Activated naive CD4-positive, alpha-beta T cell (primary cell): ENCODE results near the gene PCYT1A.
"Not testable (repeated sequence)": the region's sequence is repeated elsewhere in the genome, so short reads cannot be mapped to it uniquely, and the experiment has no call there.

Experiments used
- DNase-seq, 4 experiments: peaks; one replicate each; lab custom pipeline; 2025; lab: John Stamatoyannopoulos, UW

Gene PCYT1A

GRCh38 chr3:196287440-196288140 lies at the start of gene PCYT1A:
Gene PCYT1A (minus strand): TSS chr3:196287726. CDS start chr3:196270531, 17,195 bp downstream.
- DNase-seq: peak; percentile 20 to 47 (median 34)

GRCh38 chr3:196336319-196337145 lies 49.0 kb upstream of the PCYT1A start:
- no peak for DNase-seq

GRCh38 chr3:196335503-196335948 lies 48.0 kb upstream of the PCYT1A start:
- DNase-seq: no peak

- no peak for DNase-seq
Measured at GRCh38 chr3:196334982-196335381, 47.5 kb upstream of the PCYT1A start.

- DNase-seq: no peak
Measured at GRCh38 chr3:196332168-196332567, 44.6 kb upstream of the PCYT1A start.

- DNase-seq: no peak
Measured at GRCh38 chr3:196327405-196327804, 39.9 kb upstream of the PCYT1A start.

- DNase-seq: no peak
Measured at GRCh38 chr3:196326936-196327335, 39.4 kb upstream of the PCYT1A start.

GRCh38 chr3:196323691-196324090 lies 36.2 kb upstream of the PCYT1A start:
- DNase-seq: no peak

- no peak for DNase-seq
Measured at GRCh38 chr3:196323016-196323415, 35.5 kb upstream of the PCYT1A start.

- DNase-seq: no peak
Measured at GRCh38 chr3:196321162-196321561, 33.6 kb upstream of the PCYT1A start.

GRCh38 chr3:196320137-196320536 lies 32.6 kb upstream of the PCYT1A start:
- DNase-seq: no peak

GRCh38 chr3:196317687-196318467 lies 30.4 kb upstream of the PCYT1A start, which contains the start of gene DYNLT2B:
Gene DYNLT2B (minus strand): TSS chr3:196318240. CDS start chr3:196318152, 88 bp downstream.
- peak; percentile 58 to 84 (median 66) for DNase-seq

GRCh38 chr3:196316799-196317686 lies 29.5 kb upstream of the PCYT1A start:
- peak in 2 of 4 experiments; percentile 11 to 18 for DNase-seq

- no peak for DNase-seq
Measured at GRCh38 chr3:196315821-196316220, 28.3 kb upstream of the PCYT1A start.

GRCh38 chr3:196314597-196314996 lies 27.1 kb upstream of the PCYT1A start:
- no peak for DNase-seq

- not testable (repeated sequence) for DNase-seq
Measured at GRCh38 chr3:196314086-196314485, 26.6 kb upstream of the PCYT1A start.

GRCh38 chr3:196302960-196303359 lies 15.4 kb upstream of the PCYT1A start:
- not testable (repeated sequence) for DNase-seq

GRCh38 chr3:196302551-196302950 lies 15.0 kb upstream of the PCYT1A start:
- not testable (repeated sequence) for DNase-seq

- no peak for DNase-seq
Measured at GRCh38 chr3:196298521-196298920, 11.0 kb upstream of the PCYT1A start.

- DNase-seq: no peak
Measured at GRCh38 chr3:196292286-196292923, 4.9 kb upstream of the PCYT1A start.

- DNase-seq: no peak
Measured at GRCh38 chr3:196288141-196288460, 575 bp upstream of the PCYT1A start.
